Common myeloid progenitor, CD34-positive (primary cell): Measurements from ENCODE around the gene MIPOL1.

Experiments
- CTCF ChIA-PET: fragments of 350-600 bp; sonication (Branson Sonifier 250); formaldehyde crosslinking; loops from one replicate; lab custom pipeline; 2021; ENCODE audit warnings: antibody characterized with exemption; lab: Charles Lee
- POLR2A ChIA-PET: fragments of 350-600 bp; sonication (Branson Sonifier 250); formaldehyde crosslinking; loops from one replicate; lab custom pipeline; 2021; ENCODE audit warnings: antibody characterized with exemption; lab: Charles Lee
- DNase-seq, 3 donors: peaks; one replicate each; pipeline versions ENCODE4 v3.0.0 to v3.0.0-alpha.2; 2013
- H3K27ac ChIP-seq, 2 experiments: 1 replicate in 1 of 2; 2 replicates in 1 of 2; pipeline ENCODE4 v1.7.0; 2013; ENCODE audit warnings: inconsistent platforms in 2 of 2, low read length in 2 of 2, mild to moderate bottlenecking in 2 of 2, low read depth in 1 of 2, moderate library complexity in 1 of 2; ENCODE audit not compliant: severe bottlenecking in 2 of 2, insufficient read depth in 1 of 2, poor library complexity in 1 of 2
- H3K27me3 ChIP-seq, 5 experiments: replicated peaks in 2 of 5; 1 replicate in 3 of 5; 2 replicates in 2 of 5; pipeline versions ENCODE4 v1.6.1 to v1.7.0; 2013; ENCODE audit warnings: low read length in 4 of 5, mild to moderate bottlenecking in 2 of 5, moderate library complexity in 2 of 5, inconsistent platforms in 1 of 5; ENCODE audit not compliant: insufficient read depth in 5 of 5, control insufficient read depth in 4 of 5
- H3K36me3 ChIP-seq, 4 experiments: 1 replicate in 2 of 4; 2 replicates in 2 of 4; pipeline versions ENCODE4 v1.6.1 to v1.7.0; 2013; ENCODE audit warnings: low read length in 3 of 4, control low read depth in 1 of 4, mild to moderate bottlenecking in 1 of 4; ENCODE audit not compliant: control insufficient read depth in 4 of 4, insufficient read depth in 4 of 4
- H3K4me1 ChIP-seq, 4 experiments: 1 replicate in 3 of 4; 2 replicates in 1 of 4; pipeline versions ENCODE4 v1.6.1 to v1.7.1; 2013; ENCODE audit warnings: low read length in 3 of 4, mild to moderate bottlenecking in 3 of 4, control low read depth in 1 of 4, inconsistent platforms in 1 of 4, moderate library complexity in 1 of 4; ENCODE audit not compliant: control insufficient read depth in 4 of 4, insufficient read depth in 4 of 4; ENCODE audit errors: control extremely low read depth in 1 of 4
- H3K4me3 ChIP-seq, 7 experiments: 1 replicate in 4 of 7; 2 replicates in 3 of 7; pipeline versions ENCODE4 v1.5.1 to v1.7.0; 2013; ENCODE audit warnings: mild to moderate bottlenecking in 7 of 7, low read length in 6 of 7, moderate library complexity in 6 of 7, inconsistent platforms in 2 of 7, low read depth in 2 of 7, control low read depth in 1 of 7; ENCODE audit not compliant: insufficient read depth in 4 of 7, control insufficient read depth in 1 of 7; ENCODE audit errors: extremely low read depth in 1 of 7
- H3K9me3 ChIP-seq, 5 experiments: 1 replicate in 4 of 5; 2 replicates in 1 of 5; pipeline versions ENCODE4 v1.6.1 to v1.7.1; 2013; ENCODE audit warnings: low read length in 4 of 5, mild to moderate bottlenecking in 2 of 5, inconsistent platforms in 1 of 5, low read depth in 1 of 5, moderate library complexity in 1 of 5; ENCODE audit not compliant: control insufficient read depth in 4 of 5, insufficient read depth in 2 of 5; ENCODE audit errors: control extremely low read depth in 1 of 5
- WGBS: methylation state at CpG from one replicate; pipeline ENCODE4 v1.1.5; 2013; ENCODE audit not compliant: insufficient coverage; 5-methylcytosine and 5-hydroxymethylcytosine counted together

MIPOL1 gene

GRCh38 chr14:37165794-37166193 is 31.9 kb upstream of the MIPOL1 start:
- 92% methylated on average over 2 of the region's 3 CpGs for WGBS
- peaks cover 0 to 4% (median 2%) of the 10 kb centered on the region in 5 experiments for H3K27me3 ChIP-seq
- H3K9me3 ChIP-seq = peaks cover 0 to 4% (median 0%) of the 10 kb centered on the region in 5 experiments
- H3K4me1 ChIP-seq = no peaks in the 10 kb centered on the region
- no peak for DNase-seq
- H3K36me3 ChIP-seq = no peaks in the 10 kb centered on the region
- no peak overlapping the region for H3K4me3 ChIP-seq
- ChIA-PET CTCF (interaction anchor here (1.9 to 2.6 kb wide), 2 partner anchors 14 to 16 kb away, joined by 4 to 9 read pairs; no protein-coding TSS in a partner anchor), POLR2A (no interaction called here)
- no peak overlapping the region for H3K27ac ChIP-seq

- Histone ChIP-seq H3K4me3 (no peak overlapping the region), H3K27ac (no peak overlapping the region), H3K4me1 (peaks cover 0 to 10% (median 6%) of the 10 kb centered on the region in 4 experiments), H3K36me3 (no peaks in the 10 kb centered on the region), H3K27me3 (peaks cover 0 to 8% (median 4%) of the 10 kb centered on the region in 5 experiments), H3K9me3 (no peaks in the 10 kb centered on the region)
- ChIA-PET POLR2A (no interaction called here), CTCF (interaction anchor here (1.1 to 2.6 kb wide), 3 partner anchors 14 to 18 kb away, joined by 4 to 9 read pairs (median 5); no protein-coding TSS in a partner anchor)
- WGBS = 92% methylated on average over 10 of the region's 10 CpGs
- DNase-seq = no peak
Observed at GRCh38 chr14:37167151-37168047, 30.3 kb upstream of the MIPOL1 start.

- Histone ChIP-seq H3K4me3 (no peak overlapping the region), H3K27ac (no peak overlapping the region), H3K9me3 (no peaks in the 10 kb centered on the region), H3K36me3 (no peaks in the 10 kb centered on the region), H3K4me1 (peaks cover 0 to 16% (median 8%) of the 10 kb centered on the region in 4 experiments), H3K27me3 (peaks cover 0 to 14% (median 6%) of the 10 kb centered on the region in 5 experiments)
- POLR2A ChIA-PET = interaction anchor here (0.5 kb wide), 1 partner anchor 66 kb away, joined by 4 read pairs; no protein-coding TSS in a partner anchor
- peak in 2 of 3 donors; percentile 15 to 43 for DNase-seq
- CTCF ChIA-PET = interaction anchor here (1.1 kb wide), 1 partner anchor 19 kb away, joined by 4 read pairs; no protein-coding TSS in a partner anchor
- 86% methylated on average over 1 of the region's 4 CpGs for WGBS
Observed at GRCh38 chr14:37168721-37169120, 29.0 kb upstream of the MIPOL1 start.

GRCh38 chr14:37170237-37170636 is 27.5 kb upstream of the MIPOL1 start:
- Histone ChIP-seq H3K27me3 (peaks cover 0 to 14% (median 6%) of the 10 kb centered on the region in 5 experiments), H3K27ac (no peak overlapping the region), H3K36me3 (no peaks in the 10 kb centered on the region), H3K4me3 (no peak overlapping the region), H3K4me1 (peaks cover 0 to 16% (median 8%) of the 10 kb centered on the region in 4 experiments), H3K9me3 (no peaks in the 10 kb centered on the region)
- POLR2A ChIA-PET = no interaction called here
- CTCF ChIA-PET = no interaction called here
- no peak for DNase-seq
- 95% methylated on average over 2 of the region's 8 CpGs for WGBS

- ChIA-PET POLR2A (no interaction called here), CTCF (interaction anchor here (0.6 kb wide), 2 partner anchors 22 to 1083 kb away, joined by 3 to 4 read pairs; no protein-coding TSS in a partner anchor)
- no peaks in the 10 kb centered on the region for H3K9me3 ChIP-seq
- peaks cover 0 to 16% (median 8%) of the 10 kb centered on the region in 4 experiments for H3K4me1 ChIP-seq
- no peak overlapping the region for H3K4me3 ChIP-seq
- H3K27me3 ChIP-seq = peaks cover 0 to 11% (median 4%) of the 10 kb centered on the region in 5 experiments
- no peak for DNase-seq
- H3K36me3 ChIP-seq = no peaks in the 10 kb centered on the region
- WGBS = 100% methylated on average over 2 of the region's 10 CpGs
- H3K27ac ChIP-seq = no peak overlapping the region
Observed at GRCh38 chr14:37170993-37171392, 26.7 kb upstream of the MIPOL1 start.

- Histone ChIP-seq H3K4me3 (peak overlapping the region; percentile 52 to 78 (median 71)), H3K9me3 (no peaks in the 10 kb centered on the region), H3K27me3 (peaks cover 0 to 11% (median 4%) of the 10 kb centered on the region in 5 experiments), H3K27ac (peak overlapping the region in 1 of 2 experiments; percentile 67), H3K4me1 (peaks cover 0 to 16% (median 8%) of the 10 kb centered on the region in 4 experiments), H3K36me3 (no peaks in the 10 kb centered on the region)
- WGBS = 3% methylated on average over 3 of the region's 6 CpGs
- DNase-seq = no peak
- POLR2A ChIA-PET = no interaction called here
- CTCF ChIA-PET = no interaction called here
Observed at GRCh38 chr14:37171678-37172023, 26.1 kb upstream of the MIPOL1 start.
